Muscle layer of colon (tissue), 2 donors: ENCODE data around the gene BLACAT1.
"Not testable (repeated sequence)": the region's sequence is repeated elsewhere in the genome, so short reads cannot be mapped to it uniquely, and the experiment has no call there.

Source experiments
- H3K27ac ChIP-seq: one replicate; pipeline ENCODE4 v1.7.0; 2013; ENCODE audit warnings: low read depth, mild to moderate bottlenecking, low read length, moderate library complexity
- H3K27me3 ChIP-seq, 2 donors: one replicate each; pipeline ENCODE4 v1.7.0; 2013; ENCODE audit warnings: low read length in 2 of 2, mild to moderate bottlenecking in 2 of 2; ENCODE audit not compliant: insufficient read depth in 2 of 2, control insufficient read depth in 1 of 2
- H3K36me3 ChIP-seq: one replicate; pipeline ENCODE4 v1.7.0; 2013; ENCODE audit warnings: mild to moderate bottlenecking, low read length; ENCODE audit not compliant: insufficient read depth
- H3K4me1 ChIP-seq: one replicate; pipeline ENCODE4 v1.7.0; 2013; ENCODE audit warnings: mild to moderate bottlenecking, low read length; ENCODE audit not compliant: insufficient read depth
- H3K4me3 ChIP-seq, 2 donors: one replicate each; pipeline ENCODE4 v1.7.0; 2013; ENCODE audit warnings: low read length in 2 of 2, low read depth in 1 of 2, mild to moderate bottlenecking in 1 of 2, moderate library complexity in 1 of 2
- H3K9ac ChIP-seq: one replicate; pipeline ENCODE4 v1.7.0; 2013; ENCODE audit warnings: low read length
- H3K9me3 ChIP-seq: one replicate; pipeline ENCODE4 v1.7.0; 2013; ENCODE audit warnings: mild to moderate bottlenecking, low read length
- donor health status: abdominal sarcoma.
- donor health status: Adenocarcinoma of cecum.

BLACAT1 gene

DNA sequence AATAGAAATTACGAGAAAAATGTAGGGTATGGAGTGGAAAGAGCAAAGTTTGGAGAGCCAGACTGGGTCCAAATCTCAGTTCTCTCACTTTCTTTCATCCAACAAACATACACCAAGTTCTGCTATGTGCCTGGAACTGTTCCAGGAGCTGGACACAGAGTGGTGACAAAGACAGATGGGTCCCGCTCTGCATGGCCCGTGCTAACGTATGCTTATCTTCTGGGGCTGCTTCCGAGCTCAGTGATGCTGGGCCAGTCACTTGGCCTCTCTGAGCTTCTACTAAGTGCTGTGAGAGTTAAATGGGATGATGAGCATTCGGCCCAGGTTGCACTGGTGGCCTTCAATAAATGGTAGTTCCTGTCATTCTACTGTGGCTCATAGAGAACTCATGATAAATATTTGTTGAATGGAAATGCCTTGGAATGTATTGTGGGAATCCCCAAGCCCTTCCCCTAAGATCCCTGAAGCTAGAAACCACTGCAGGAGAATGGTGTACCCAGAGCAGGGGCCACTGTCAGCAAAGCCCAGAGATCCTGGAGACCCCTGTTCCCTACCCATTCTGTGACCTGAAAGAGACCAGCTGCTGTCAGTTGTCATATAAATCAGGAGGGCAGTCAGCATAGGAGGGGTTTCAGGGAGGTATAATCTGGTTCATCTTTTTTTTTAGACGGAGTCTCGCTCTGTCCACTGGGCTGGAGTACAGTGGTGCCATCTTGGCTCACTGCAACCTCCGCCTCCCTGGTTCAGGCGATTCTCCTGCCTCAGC, 37.8 kb downstream of the BLACAT1 start:
- H3K9ac ChIP-seq, result no peak overlapping the region
- H3K4me3 ChIP-seq, result no peak overlapping the region
- no peaks in the 10 kb centered on the region for H3K27me3 ChIP-seq
- H3K9me3 ChIP-seq, result no peaks in the 10 kb centered on the region
- H3K36me3 ChIP-seq, result no peaks in the 10 kb centered on the region
- H3K4me1 ChIP-seq, result no peaks in the 10 kb centered on the region
- H3K27ac ChIP-seq, result no peak overlapping the region

DNA sequence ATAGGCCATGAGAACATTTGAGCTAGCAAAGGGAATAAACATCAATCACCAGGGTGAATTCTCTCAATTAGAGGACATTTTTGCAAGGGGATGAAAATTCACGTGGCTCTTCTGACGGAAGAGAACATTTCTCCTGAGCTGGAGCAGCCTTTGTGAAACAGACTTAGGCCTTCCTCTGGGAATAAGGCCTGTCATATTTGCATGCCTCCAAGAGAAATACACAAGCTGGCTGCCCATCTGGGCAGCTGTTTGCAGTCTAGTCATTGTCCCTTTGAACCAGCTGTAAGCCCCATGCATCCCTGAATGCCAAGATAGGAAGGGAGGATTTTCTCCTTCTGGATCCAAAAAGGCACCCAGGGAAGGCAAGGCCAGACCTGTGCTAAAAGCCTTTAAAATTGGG, 39.5 kb downstream of the BLACAT1 start:
- H3K9me3 ChIP-seq, result no peaks in the 10 kb centered on the region
- no peaks in the 10 kb centered on the region for H3K36me3 ChIP-seq
- no peaks in the 10 kb centered on the region for H3K4me1 ChIP-seq
- no peak overlapping the region for H3K9ac ChIP-seq
- no peak overlapping the region for H3K27ac ChIP-seq
- no peaks in the 10 kb centered on the region for H3K27me3 ChIP-seq
- no peak overlapping the region for H3K4me3 ChIP-seq

DNA sequence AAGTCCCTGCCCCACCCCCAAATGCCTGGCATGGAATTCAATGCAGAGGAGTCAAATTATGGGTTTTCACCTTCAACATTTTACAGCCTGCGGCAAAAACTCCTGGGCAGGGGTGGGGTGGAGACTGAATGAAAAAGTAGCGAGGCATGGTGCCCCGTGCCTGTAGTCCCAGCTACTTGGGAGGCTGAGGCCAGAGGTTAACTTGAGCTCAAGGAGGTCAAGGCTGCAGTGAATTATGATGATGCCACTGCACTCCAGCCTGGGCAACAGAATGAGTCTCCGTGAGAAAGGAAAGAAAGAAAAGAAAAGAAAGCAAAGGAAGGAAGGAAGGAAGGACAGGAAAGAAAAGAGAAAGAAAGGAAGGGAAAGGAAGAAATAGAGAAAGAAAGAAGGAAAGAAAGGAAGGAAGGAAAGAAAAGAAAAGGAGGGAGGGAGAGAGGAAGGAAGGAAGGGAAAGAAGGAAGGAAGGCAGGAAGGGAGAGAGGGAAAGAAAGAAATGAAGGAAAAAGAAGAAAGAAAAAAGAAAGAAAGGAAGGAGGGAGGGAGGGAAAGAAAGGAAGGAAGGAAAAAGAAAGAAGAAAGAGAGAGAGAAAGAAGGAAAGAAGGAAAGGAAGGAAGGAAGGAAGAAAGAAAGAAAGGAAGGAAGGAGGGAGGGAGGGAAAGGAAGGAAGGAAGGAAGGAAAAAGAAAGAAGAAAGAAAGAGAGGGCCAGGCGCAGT, 45.1 kb downstream of the BLACAT1 start:
- no peak overlapping the region for H3K27ac ChIP-seq
- H3K36me3 ChIP-seq, result no peaks in the 10 kb centered on the region
- no peak overlapping the region for H3K9ac ChIP-seq
- no peaks in the 10 kb centered on the region for H3K4me1 ChIP-seq
- H3K27me3 ChIP-seq, result no peaks in the 10 kb centered on the region
- H3K4me3 ChIP-seq, result no peak overlapping the region
- no peaks in the 10 kb centered on the region for H3K9me3 ChIP-seq

DNA sequence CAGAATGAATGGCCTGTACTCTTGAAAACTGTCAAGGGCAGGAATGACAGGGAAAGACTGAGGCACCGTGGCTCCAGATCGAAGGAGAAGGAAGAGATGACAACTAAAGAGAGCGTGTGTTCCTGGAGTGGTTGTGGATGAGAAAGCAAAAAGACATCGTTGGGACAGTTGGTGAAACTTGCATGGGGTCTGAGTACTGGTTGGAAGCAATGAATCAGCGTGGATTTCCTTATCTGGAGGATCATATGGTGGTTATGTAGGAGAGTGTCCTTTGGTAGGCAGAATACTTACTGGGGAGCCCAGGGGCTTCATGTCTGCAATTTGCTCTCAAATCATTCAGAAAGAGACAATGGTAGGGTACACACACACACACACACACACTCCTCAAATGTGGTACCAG, 47.9 kb downstream of the BLACAT1 start:
- Histone ChIP-seq H3K4me1 (no peaks in the 10 kb centered on the region), H3K9me3 (no peaks in the 10 kb centered on the region), H3K4me3 (no peak overlapping the region), H3K27ac (no peak overlapping the region), H3K36me3 (no peaks in the 10 kb centered on the region), H3K27me3 (no peaks in the 10 kb centered on the region), H3K9ac (no peak overlapping the region)

DNA sequence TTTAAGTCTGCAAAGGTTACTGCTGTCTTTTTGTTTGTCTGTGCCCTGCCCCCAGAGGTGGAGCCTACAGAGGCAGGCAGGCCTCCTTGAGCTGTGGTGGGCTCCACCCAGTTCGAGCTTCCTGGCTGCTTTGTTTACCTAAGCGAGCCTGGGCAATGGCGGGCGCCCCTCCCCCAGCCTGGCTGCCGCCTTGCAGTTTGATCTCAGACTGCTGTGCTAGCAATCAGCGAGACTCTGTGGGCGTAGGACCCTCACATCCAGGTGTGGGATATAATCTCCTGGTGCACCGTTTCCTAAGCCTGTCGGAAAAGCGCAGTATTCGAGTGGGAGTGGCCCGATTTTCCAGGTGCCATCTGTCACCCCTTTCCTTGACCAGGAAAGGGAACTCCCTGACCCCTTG, 49.6 kb downstream of the BLACAT1 start:
- H3K9ac ChIP-seq, H3K4me1 ChIP-seq, H3K27me3 ChIP-seq, H3K4me3 ChIP-seq, H3K36me3 ChIP-seq, H3K9me3 ChIP-seq, H3K27ac ChIP-seq: not testable (repeated sequence)
